Measurements from ENCODE around the gene SLC29A1. TPM values are rescaled to one million over a fixed set of nuclear protein-coding genes. Genes with fewer than 3 reads are reported as not detected.

Gene SLC29A1
- total and polyA plus RNA-seq, 9 of the 15 experiments (the other 6 are each of a cell fraction or from before 2014, with no cell fraction given) = 18.9 to 170 (median 57.7) TPM

DNA sequence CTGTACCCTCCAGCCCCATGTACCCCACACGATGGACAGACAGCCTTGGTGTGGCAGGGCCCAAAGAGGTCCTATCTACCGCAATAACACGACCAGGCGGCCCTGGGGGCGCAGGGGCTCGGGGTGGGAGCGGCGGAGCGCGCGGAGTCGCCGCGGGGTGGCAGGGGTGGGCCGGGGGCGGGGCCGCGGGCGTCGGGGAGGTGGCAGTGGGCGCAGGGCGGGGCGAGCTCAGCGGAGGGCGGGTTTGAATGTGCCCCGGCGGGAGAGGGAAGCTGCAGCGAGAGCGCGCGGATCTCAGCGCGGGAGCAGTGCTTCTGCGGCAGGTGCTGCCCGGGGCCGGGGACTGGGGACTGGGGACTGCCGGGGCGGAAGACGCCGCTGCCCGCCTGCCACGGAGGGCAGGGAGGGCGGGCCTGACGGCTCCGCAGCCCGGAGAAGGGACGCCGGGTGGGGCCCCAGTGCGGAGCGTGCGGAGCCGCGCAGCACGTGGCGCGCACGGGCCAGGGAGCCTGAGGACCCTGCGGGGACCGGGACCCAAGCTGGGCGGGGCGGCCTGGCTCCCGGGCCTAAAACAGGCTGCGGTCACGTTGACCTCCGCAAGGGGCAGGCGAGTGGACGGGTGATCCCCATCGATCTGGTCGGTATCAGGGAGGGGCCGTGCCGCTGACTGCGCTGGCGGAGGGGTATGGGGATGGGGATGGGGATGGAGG lies at the start of gene SLC29A1 (continued):
- TF ChIP-seq, protein P1, sequence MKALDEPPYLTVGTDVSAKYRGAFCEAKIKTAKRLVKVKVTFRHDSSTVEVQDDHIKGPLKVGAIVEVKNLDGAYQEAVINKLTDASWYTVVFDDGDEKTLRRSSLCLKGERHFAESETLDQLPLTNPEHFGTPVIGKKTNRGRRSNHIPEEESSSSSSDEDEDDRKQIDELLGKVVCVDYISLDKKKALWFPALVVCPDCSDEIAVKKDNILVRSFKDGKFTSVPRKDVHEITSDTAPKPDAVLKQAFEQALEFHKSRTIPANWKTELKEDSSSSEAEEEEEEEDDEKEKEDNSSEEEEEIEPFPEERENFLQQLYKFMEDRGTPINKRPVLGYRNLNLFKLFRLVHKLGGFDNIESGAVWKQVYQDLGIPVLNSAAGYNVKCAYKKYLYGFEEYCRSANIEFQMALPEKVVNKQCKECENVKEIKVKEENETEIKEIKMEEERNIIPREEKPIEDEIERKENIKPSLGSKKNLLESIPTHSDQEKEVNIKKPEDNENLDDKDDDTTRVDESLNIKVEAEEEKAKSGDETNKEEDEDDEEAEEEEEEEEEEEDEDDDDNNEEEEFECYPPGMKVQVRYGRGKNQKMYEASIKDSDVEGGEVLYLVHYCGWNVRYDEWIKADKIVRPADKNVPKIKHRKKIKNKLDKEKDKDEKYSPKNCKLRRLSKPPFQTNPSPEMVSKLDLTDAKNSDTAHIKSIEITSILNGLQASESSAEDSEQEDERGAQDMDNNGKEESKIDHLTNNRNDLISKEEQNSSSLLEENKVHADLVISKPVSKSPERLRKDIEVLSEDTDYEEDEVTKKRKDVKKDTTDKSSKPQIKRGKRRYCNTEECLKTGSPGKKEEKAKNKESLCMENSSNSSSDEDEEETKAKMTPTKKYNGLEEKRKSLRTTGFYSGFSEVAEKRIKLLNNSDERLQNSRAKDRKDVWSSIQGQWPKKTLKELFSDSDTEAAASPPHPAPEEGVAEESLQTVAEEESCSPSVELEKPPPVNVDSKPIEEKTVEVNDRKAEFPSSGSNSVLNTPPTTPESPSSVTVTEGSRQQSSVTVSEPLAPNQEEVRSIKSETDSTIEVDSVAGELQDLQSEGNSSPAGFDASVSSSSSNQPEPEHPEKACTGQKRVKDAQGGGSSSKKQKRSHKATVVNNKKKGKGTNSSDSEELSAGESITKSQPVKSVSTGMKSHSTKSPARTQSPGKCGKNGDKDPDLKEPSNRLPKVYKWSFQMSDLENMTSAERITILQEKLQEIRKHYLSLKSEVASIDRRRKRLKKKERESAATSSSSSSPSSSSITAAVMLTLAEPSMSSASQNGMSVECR (CRISPR knock-in tag; IDR thresholded peaks at IDR 0.05) = peak; percentile 75
- TF ChIP-seq SMC3 (conservative IDR thresholded peaks at IDR 0.05; ENCODE audit: insufficient read depth, low read depth, low read length) (no peak), CBFA2T2 (conservative IDR thresholded peaks at IDR 0.05) (0 out of 2 replicates have a peak, but pooled peaks have one; percentile 7), NFE2 (IDR thresholded peaks at IDR 0.05; ENCODE audit: low read depth) (no peak), FOSL1 (tag; conservative IDR thresholded peaks at IDR 0.05) (0 out of 2 replicates have a peak, but pooled peaks have one; percentile 19), ARID1B (IDR thresholded peaks at IDR 0.05) (no peak), U2AF2 (optimal IDR thresholded peaks at IDR 0.05; ENCODE audit: low read depth, low read length) (no peak), CREM (IDR thresholded peaks at IDR 0.05; ENCODE audit: low read depth) (peak; percentile 39), TAF1 (IDR thresholded peaks at IDR 0.05; ENCODE audit: control insufficient read depth, extremely low read depth, insufficient read depth, low read length, severe bottlenecking) (peak; percentile 46), ZNF551 (CRISPR knock-in tag; IDR thresholded peaks at IDR 0.05) (no peak), ZNF639 (CRISPR knock-in tag; conservative IDR thresholded peaks at IDR 0.05 in 1 of 2, IDR thresholded peaks at IDR 0.05 in 1 of 2) (no peak), NUFIP1 (IDR thresholded peaks at IDR 0.05; ENCODE audit: partially characterized antibody) (no peak), CEBPG (CRISPR knock-in tag; IDR thresholded peaks at IDR 0.05) (no peak; the same call in 1 of the 2 replicates), CEBPG (tag; conservative IDR thresholded peaks at IDR 0.05 in 1 of 2, IDR thresholded peaks at IDR 0.05 in 1 of 2) (no peak), ZNF408 (CRISPR knock-in tag; IDR thresholded peaks at IDR 0.05; ENCODE audit: low read depth) (no peak), SNRNP70 (optimal IDR thresholded peaks at IDR 0.05; ENCODE audit: low read depth, low read length) (no peak), GATAD2B (IDR thresholded peaks at IDR 0.05; ENCODE audit: borderline replicate concordance) (no peak), SIRT6 (IDR thresholded peaks at IDR 0.05; ENCODE audit: low read depth, low read length) (no peak), ZKSCAN8 (CRISPR knock-in tag; IDR thresholded peaks at IDR 0.05) (no peak), DNMT1 (IDR thresholded peaks at IDR 0.05) (no peak), SLC30A9 (CRISPR knock-in tag; IDR thresholded peaks at IDR 0.05) (no peak), TRIM24 (IDR thresholded peaks at IDR 0.05) (no peak)
- TF ChIP-seq, protein P2, sequence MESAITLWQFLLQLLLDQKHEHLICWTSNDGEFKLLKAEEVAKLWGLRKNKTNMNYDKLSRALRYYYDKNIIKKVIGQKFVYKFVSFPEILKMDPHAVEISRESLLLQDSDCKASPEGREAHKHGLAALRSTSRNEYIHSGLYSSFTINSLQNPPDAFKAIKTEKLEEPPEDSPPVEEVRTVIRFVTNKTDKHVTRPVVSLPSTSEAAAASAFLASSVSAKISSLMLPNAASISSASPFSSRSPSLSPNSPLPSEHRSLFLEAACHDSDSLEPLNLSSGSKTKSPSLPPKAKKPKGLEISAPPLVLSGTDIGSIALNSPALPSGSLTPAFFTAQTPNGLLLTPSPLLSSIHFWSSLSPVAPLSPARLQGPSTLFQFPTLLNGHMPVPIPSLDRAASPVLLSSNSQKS (CRISPR knock-in tag; IDR thresholded peaks at IDR 0.05) = no peak
